ENCODE data around the gene DLST. TPM values are rescaled to one million over a fixed set of nuclear protein-coding genes. Genes with fewer than 3 reads are reported as not detected.

DLST gene
- polyA plus RNA-seq, 1 donor (not counting 4 experiments of a cell fraction or from before 2014, with no cell fraction given) = 114 TPM

DNA sequence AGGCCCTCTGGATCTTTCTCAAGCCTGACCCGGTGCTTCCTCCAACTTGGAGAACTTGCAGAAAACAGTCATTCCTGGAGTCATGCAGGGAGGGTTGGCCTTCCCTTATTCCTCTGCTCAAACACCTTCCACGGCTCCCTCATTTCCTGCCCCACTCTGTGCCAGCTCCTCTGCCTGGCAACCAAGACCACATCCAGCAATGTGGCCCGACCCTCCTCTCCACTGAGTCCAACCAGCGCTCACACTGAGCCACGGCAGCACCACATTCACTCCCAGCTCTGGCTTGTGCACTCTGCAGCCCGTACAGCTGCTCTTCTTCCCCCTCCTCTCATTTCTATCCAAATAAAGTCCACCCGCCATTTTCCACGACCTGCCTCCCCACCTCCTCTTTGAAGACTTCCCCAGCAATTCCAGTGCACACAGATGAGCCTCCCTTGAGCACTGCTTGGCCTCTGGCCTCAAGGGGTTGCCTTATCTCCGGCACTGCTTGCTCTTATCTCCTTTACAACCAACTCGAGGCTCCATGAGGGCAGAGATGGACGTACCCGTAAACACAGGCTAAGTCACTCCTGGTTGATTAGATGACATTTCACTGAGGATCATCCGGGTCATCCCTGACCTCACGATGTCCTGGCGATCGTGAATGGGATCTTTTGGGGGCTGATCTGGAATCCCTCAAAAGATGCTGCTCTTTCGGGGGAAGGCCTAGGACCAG is 68.3 kb downstream of the DLST start:
- TF ChIP-seq, protein P1, sequence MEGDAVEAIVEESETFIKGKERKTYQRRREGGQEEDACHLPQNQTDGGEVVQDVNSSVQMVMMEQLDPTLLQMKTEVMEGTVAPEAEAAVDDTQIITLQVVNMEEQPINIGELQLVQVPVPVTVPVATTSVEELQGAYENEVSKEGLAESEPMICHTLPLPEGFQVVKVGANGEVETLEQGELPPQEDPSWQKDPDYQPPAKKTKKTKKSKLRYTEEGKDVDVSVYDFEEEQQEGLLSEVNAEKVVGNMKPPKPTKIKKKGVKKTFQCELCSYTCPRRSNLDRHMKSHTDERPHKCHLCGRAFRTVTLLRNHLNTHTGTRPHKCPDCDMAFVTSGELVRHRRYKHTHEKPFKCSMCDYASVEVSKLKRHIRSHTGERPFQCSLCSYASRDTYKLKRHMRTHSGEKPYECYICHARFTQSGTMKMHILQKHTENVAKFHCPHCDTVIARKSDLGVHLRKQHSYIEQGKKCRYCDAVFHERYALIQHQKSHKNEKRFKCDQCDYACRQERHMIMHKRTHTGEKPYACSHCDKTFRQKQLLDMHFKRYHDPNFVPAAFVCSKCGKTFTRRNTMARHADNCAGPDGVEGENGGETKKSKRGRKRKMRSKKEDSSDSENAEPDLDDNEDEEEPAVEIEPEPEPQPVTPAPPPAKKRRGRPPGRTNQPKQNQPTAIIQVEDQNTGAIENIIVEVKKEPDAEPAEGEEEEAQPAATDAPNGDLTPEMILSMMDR (optimal IDR thresholded peaks at IDR 0.05 in 1 of 3, IDR thresholded peaks at IDR 0.05 in 1 of 3, conservative IDR thresholded peaks at IDR 0.05 in 1 of 3; ENCODE audit: extremely low read depth in 1 of 3, insufficient read depth in 2 of 3, low read length in 3 of 3) = no peak
- TF ChIP-seq EZH2 (IDR thresholded peaks at IDR 0.05; ENCODE audit: low read length) = no peak
- Histone ChIP-seq H3K9me1 (ENCODE audit: control insufficient read depth, extremely low read depth, insufficient read depth, low read length) (no peaks in the 10 kb centered on the region), H3K9me3 (ENCODE audit: control insufficient read depth, low read depth, low read length) (no peaks in the 10 kb centered on the region), H3K79me2 (ENCODE audit: control insufficient read depth, insufficient read depth, low read length) (peaks cover 24% of the 10 kb centered on the region), H3K4me2 (ENCODE audit: control insufficient read depth, extremely low read depth, insufficient read depth, low read depth, low read length) (no peak overlapping the region), H3K36me3 (ENCODE audit: control insufficient read depth in 2 of 2, extremely low read depth in 1 of 2, insufficient read depth in 2 of 2, low read length in 2 of 2) (peaks cover 18 to 39% of the 10 kb centered on the region in 2 experiments), H3K27me3 (ENCODE audit: control insufficient read depth, extremely low read depth, insufficient read depth, low read length) (no peaks in the 10 kb centered on the region), H2AFZ (ENCODE audit: control insufficient read depth, low read length) (no peak overlapping the region), H4K20me1 (ENCODE audit: control insufficient read depth, extremely low read depth, insufficient read depth, low read length) (peaks cover 2% of the 10 kb centered on the region), H3K27ac (ENCODE audit: control insufficient read depth, insufficient read depth, low read length) (no peak overlapping the region), H3K9ac (ENCODE audit: control insufficient read depth, extremely low read depth, insufficient read depth, low read length) (no peak overlapping the region), H3K4me3 (ENCODE audit: control insufficient read depth in 2 of 3, extremely low read depth in 1 of 3, insufficient read depth in 2 of 3, low read depth in 1 of 3, low read length in 3 of 3) (no peak overlapping the region), H3K4me1 (ENCODE audit: control insufficient read depth, extremely low read depth, insufficient read depth, low read length) (peaks cover 50% of the 10 kb centered on the region)
- DNase-seq (ENCODE audit: low read depth, low spot score) = no peak
- dilution Hi-C loops (cut with MboI; ENCODE audit: extremely low pct_ligation_motif_present, low sequenced_read_pairs) = no loop called here
- FAIRE-seq = no peak

GRCh38 chr14:74950795-74951442 is 69.2 kb downstream of the DLST start:
- dilution Hi-C loops (cut with MboI; ENCODE audit: extremely low pct_ligation_motif_present, low sequenced_read_pairs) = no loop called here
- Histone ChIP-seq H3K36me3 (ENCODE audit: control insufficient read depth in 2 of 2, extremely low read depth in 1 of 2, insufficient read depth in 2 of 2, low read length in 2 of 2) (peaks cover 12 to 36% of the 10 kb centered on the region in 2 experiments), H3K4me1 (ENCODE audit: control insufficient read depth, extremely low read depth, insufficient read depth, low read length) (peaks cover 50% of the 10 kb centered on the region), H3K27ac (ENCODE audit: control insufficient read depth, insufficient read depth, low read length) (no peak overlapping the region), H4K20me1 (ENCODE audit: control insufficient read depth, extremely low read depth, insufficient read depth, low read length) (peaks cover 2% of the 10 kb centered on the region), H3K4me2 (ENCODE audit: control insufficient read depth, extremely low read depth, insufficient read depth, low read depth, low read length) (no peak overlapping the region), H3K79me2 (ENCODE audit: control insufficient read depth, insufficient read depth, low read length) (peaks cover 25% of the 10 kb centered on the region), H2AFZ (ENCODE audit: control insufficient read depth, low read length) (no peak overlapping the region), H3K9me1 (ENCODE audit: control insufficient read depth, extremely low read depth, insufficient read depth, low read length) (no peaks in the 10 kb centered on the region), H3K9ac (ENCODE audit: control insufficient read depth, extremely low read depth, insufficient read depth, low read length) (no peak overlapping the region), H3K4me3 (ENCODE audit: control insufficient read depth in 2 of 3, extremely low read depth in 1 of 3, insufficient read depth in 2 of 3, low read depth in 1 of 3, low read length in 3 of 3) (no peak overlapping the region), H3K27me3 (ENCODE audit: control insufficient read depth, extremely low read depth, insufficient read depth, low read length) (no peaks in the 10 kb centered on the region), H3K9me3 (ENCODE audit: control insufficient read depth, low read depth, low read length) (no peaks in the 10 kb centered on the region)
- TF ChIP-seq, protein P1 (optimal IDR thresholded peaks at IDR 0.05 in 1 of 3, IDR thresholded peaks at IDR 0.05 in 1 of 3, conservative IDR thresholded peaks at IDR 0.05 in 1 of 3; ENCODE audit: extremely low read depth in 1 of 3, insufficient read depth in 2 of 3, low read length in 3 of 3) = no peak
- no peak for TF ChIP-seq EZH2 (IDR thresholded peaks at IDR 0.05; ENCODE audit: low read length)
- DNase-seq (ENCODE audit: low read depth, low spot score) (no peak), FAIRE-seq (no peak)
